ENCODE measurements around the gene DISP2.
A peak's percentile ranks its signal among the peaks of the same experiment; 100 is the strongest.

DISP2 gene

DNA sequence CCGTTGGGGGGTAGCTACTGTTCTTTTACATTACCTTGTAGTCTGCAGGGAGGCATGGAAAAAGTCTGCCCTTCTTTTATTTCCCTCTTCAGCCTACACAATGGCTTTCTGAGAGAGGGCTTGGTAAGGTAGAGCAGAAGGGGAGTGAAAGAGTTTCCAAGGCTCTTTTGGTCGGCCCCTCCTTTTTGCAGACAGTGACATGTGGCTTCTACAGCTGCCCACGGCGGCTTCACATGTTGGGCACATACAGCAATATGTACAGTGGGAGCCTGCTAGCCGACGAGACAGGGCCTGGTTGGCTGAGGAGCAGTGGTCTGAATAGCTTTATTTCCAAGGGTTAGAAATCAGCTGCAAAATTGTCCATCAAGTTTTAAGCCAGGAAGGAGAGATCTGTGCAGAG, 30.6 kb upstream of the DISP2 start:
- DNase-seq = no peak

DNA sequence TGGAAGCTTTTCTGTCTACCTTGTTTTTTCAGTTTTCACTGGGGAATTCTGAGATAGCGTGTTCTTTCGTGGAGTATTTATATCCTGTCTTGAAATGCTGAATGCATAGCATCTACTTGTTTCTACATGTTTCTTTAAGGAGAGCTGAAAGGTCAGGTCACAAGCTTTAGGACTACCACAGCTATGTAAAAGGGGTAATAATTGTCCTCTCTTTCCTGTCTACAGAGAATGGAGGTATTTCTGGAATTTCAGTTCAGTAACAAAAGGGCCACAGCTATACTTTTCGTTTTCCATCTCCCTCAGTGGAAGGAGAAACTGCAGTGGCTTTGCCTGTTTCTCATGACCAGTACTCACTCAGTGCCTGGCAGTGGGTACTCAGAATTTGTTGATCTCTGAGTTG, 29.8 kb upstream of the DISP2 start:
- no peak for DNase-seq

DNA sequence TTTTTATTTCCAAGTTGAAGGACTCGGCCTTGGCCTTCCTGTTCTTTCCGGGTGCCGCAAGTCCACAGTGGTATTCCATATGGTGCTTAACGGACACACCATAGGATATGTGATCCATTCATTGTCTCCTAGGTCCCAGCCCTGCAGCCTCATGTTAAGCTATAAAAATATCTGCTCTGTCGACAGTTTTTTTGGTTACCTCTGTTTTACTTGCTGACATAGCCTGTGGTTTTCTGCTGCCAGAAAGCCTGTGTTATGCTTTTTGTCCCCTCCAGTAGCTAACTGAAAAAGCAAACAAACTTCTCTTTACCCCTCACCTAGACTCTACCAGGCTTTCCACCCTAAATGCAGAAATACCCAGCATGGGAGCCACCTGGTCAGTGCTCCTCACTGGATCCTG, 29.3 kb upstream of the DISP2 start:
- DNase-seq = no peak

DNA sequence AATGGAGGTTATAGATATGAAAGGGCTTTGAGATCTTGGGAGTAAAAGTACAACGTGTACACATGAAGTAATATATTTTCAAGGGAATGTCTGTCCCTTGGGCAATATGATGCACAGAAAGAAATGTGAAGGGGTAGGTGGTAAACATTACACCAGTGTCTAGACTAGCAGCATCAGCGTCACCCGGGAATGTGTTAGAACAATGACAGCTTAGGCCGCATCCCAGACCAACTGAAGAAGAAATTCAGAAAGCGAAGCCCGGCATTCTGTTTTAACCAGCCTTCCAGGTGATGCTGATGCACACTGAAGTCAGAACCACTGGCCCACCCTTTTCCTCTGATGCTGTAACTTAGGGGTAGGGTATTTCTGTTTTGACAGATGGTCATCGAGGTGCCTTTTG, 28.2 kb upstream of the DISP2 start:
- DNase-seq = no peak

DNA sequence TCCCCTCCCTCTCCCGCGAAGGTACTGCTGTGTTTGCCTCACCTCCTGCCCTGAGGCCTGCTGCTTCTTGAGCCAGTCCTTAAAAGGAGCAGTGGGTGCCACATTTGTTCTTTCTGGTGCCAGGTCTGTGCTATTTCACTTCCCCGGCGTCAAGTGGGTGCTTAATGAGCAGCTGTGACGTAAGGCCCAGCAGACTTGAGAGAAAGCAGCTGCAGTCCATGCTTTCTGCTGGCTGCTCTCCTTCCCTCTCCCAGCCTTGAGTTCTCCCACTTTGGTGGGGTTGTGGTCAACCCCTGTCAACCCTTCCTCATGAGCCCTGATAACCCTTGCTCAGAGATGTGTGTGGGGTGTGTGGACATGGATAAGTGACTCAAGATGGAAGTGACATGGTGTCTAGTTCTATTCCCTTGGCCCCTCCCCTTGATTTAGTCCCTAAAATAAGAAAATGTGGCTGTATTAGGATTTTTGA, 27.6 kb upstream of the DISP2 start:
- DNase-seq = no peak

DNA sequence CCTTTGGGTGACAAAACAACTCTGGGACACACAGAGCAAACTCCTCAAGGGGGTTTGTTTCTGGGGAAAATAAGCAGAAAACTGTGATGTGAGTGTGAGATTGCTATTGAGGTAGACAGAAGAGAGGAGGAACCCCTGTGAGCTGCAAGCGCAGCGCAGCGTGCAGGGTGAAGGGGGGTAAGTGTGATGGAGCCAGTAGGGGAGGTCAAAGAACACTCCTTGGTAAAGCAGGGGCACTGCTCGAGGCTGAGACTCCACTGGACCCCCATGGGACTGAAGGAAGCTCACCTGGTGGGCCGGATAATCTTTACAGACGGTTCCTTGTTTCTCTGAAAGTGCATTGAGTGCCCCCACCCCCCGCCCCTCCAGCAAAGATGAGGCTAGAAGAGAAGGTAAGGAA, 27.0 kb upstream of the DISP2 start:
- no peak for DNase-seq

DNA sequence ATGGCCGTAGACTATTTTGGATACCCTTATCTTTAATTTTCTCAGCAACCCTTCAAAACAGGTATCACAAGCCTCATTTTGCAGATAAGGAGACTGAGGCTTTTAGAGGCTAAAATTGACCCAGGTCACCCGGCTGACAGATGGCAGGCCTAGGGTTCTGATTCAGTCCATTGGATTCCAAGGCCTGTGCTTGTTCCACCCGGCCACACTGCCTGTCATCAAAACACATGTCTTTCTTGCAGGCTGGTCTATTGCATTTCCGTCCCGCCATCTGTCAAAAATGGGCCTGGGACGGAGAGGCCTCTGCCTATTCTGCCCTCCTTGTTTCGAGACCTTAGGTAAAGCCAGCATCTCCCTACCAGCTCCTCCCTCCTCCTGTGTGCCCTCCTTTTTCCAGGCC, 26.4 kb upstream of the DISP2 start:
- no peak for DNase-seq

DNA sequence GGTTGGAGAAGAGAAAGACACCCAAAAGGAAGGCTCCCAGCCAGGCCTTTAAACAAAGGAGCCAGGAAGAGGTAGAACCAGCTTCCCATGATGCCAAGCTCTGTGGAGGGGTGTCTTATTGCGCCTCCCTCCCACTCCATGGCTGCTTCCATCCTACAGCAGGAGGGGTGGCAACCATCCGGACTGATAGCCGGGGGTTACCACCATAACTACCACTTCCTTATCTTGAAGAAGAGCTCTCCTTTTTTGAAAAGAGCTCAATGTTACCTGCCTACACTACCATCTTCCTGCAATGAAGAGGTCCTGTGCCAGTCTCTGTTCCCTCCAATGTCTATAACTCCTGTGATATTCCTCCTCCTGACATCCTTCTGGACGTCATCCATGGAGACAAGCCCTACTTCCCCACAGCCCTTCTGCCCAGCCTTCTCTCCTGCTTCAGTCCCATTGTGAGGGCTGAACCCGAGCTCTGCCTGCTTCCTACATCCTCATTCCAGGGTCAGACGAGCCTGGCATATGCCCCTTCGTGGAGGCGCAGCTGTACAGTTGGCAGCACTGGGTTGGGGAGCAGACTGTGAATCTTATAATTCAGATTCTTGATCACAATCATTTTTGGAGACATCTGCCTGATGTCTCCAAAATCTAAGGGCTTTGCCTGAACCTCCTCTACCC, 25.8 kb upstream of the DISP2 start:
- DNase-seq = no peak

DNA sequence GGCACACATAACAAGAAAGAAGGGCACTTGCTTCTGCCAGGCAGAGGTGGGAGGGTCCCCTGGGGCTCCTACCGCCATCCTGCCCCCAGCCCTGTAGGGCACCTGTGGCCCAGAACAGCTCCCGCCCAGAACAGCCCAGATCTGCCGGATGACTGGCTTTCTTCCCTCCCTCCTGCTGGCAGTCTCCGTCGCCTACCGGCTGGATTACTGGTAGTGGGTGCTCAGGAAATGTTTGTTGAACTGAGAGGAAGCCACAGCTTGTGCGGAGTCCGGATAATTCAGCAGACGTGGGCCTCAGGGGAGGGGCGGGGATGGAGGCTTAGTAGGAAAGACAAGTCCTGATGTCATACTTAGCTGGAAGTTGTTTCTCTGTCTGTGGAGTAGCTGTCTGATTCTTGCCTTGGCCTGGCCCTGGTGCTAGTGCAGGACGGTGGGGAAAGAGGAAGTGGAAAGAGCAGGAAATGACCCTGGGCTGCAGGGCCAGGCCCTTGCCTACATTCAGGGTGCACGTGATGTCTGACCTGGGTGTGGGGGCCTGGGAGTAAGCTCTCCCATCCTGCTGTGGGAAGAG, 24.0 kb upstream of the DISP2 start:
- DNase-seq = peak; percentile 86

DNA sequence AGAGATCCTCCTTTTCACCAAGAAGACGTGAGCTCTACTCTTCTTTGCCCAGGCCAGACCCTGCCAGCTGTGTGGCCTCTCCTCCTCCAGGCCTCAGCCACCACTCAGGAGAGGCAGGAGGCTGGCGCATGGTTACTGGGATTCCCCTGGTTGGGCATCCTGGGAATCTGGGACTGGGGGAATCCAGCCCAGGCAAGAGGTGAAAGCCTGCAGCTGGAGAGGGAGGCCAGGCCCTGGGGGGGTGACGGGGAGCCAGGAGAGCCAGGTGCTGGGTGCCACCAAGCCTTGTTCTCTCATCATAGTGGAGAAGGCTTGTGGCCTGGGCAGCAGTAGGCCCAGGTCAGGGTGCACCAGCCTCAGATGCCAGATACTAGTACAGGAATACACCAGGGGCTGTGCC, 23.5 kb upstream of the DISP2 start:
- no peak for DNase-seq

DNA sequence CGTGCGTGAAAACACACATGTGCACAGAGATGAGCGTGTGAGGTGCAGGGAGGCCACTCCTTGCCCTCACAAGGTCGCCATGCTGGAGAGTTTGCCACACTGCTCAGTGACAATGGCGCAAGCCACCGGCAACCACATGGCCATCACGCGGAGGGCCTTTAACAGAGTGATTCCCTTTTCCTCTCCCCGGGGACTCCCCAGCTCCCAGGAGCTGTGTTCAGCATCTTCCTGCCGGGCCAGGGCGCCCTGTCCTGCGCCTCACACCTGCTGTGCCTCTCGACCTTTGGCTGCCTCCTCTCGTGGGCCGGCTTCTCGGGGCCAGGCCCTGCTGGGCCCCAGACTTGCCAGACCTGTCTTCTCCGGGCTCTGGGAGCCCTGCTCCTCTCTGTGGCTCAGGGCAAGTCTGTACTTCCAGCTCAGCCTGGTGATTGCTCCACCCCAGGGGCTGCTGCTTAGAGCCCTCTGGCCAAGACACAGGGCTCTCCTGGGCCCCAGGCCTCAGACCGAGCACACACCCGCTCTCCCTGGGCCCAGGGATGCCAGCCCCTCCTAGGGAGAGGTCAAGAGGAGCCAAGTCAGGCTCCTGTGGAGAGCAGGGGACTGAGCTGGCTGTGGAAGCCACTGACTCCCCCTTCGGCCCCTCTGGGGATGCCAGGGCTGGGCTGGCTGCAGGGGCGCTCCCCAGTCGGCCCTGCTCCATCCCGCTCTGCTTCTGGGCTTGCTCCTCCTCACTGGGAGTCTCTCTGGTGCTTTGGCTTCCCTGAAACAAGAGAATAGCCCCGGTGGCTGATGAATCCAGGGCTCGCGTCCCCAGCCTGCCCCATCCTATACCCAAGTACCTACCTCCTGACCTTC, 22.9 kb upstream of the DISP2 start:
- no peak for DNase-seq

DNA sequence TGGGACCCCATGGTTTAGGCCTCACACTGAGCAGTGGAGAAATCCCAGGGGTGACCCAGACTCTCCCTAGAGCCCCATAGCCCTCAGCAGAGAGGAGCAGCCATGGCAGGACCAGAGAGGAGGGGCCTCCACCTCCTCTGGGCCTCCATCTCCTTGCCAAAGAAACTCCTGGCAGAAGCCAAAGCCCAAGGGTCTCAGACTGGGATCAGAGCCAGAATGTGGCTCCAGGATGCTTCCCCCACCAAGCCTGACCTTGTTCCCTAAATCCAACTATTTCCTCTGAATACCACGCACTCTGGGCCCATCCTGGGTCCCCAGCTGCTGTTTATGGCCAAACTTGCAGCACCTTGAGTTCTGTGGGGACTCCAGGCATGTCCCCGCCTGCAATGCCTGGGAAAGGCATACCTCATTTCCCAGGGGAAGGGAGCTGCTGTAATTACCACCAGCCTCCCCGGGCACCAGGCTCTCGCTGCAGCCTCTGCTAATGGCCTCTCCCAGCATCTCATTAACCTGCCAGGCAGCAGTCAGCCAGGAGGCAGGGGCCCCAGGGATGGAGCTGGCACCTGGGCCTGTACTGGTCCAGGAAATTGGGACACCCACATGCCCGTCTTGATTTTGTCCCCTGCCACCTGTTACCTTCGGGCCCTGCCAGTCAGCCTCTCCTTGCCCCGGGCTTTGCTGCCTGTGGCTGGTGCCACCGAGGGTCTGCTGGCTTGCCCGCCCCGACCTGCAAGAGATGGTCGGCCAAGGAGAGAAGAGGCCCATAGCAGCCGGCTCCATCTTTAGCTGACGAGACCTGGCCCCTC, 21.9 kb upstream of the DISP2 start:
- DNase-seq = no peak

DNA sequence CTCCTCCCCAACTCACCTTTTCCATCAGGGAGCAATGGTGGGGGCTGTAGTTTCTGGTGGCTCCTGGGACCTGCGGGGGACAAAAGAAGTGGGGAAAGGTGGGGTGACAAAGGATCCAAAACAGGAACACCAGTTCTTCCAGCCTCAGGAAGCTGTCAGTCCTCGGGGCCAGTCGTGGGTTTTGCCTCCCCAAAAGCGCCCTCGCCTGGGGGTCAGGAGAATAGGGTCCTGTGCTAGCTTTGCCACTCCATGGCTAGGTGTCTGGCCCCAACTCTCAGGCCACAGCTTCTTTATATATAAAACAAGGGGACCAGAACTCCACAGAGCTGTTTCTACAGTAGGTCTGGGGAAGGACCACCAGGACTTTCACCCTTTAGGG, 21.3 kb upstream of the DISP2 start:
- no peak for DNase-seq

DNA sequence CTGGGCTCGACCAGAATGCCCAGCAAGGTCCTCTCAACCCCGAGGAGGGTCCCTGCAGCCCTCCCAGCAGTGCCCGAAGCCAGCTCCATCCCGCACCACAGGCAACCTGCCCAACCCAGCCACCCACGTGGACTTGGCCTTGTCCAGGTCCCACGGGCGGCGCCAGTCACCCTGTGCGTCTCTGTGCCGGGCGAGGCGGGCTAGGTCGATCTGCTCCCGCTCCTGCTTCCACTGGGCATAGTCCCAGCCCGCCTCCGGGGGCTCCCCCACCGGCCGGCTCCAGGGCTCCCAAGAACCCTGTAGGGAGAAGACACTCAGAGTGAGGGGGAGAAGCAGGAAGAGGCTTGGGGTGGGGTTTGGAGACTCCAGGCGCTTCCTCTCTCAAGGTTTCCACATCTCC, 20.4 kb upstream of the DISP2 start:
- no peak for DNase-seq

DNA sequence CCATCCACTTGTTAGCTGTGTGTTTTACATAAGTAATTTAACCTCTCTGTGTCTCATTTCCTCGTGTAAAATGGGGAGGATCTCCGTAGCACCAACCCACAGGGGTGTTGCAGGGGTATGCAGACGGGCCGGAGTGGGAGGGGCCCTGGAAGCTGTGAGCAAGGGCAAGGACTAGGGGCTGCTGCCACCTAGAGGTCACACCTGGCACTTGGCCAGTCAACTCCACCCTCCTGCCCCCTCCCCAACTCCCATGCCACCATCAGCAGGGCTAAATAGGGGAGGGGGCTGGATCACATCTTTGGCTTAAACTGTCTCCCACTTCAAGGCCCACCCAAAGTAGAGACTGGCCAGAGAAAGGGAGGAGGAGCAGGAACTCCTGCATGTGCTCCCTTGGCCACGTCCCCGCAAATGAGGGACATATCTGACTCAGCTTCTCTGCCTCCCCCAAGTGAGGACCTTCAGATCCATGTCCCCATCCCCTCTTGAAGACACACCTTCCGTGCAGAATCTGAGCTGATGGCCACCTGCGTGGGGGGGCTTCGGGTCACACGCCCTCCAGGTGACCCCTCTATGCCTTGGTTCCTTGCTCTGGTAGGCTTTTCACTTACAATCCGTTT, 19.9 kb upstream of the DISP2 start:
- peak; percentile 73 for DNase-seq

DNA sequence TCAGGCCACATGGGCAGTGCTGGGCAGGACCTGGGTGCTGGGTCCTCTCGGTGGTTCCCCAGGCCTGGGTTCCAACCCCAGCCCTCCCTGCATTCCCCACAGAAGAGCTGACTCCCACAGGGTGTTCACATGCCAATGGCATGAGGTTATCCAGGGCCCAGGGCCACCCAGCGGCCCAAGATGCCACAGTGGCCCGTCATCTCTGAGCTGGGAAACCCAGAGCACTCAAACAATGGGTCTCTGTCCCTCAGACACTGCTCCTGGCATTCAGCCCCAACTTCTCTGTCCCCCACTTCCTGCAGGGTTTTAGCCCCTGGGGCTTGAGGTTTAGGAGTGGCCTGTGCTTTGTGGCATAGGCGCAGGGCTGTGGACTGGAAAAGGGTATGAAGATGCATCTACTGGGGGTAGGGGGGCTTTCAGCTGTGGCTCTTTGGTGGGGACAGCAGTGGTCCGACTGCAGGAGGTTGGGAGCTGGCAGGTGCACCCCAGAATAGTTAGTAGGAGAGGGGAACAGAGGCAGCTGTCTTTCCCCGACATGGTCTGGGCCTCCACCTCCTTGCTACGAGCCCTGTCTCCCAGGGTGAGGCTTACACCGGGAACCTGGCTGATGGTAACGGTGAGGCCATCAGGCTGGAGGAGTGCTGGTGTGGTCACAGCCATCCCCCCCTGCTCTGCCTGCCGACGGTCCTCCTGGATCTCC, 18.9 kb upstream of the DISP2 start:
- no peak for DNase-seq

DNA sequence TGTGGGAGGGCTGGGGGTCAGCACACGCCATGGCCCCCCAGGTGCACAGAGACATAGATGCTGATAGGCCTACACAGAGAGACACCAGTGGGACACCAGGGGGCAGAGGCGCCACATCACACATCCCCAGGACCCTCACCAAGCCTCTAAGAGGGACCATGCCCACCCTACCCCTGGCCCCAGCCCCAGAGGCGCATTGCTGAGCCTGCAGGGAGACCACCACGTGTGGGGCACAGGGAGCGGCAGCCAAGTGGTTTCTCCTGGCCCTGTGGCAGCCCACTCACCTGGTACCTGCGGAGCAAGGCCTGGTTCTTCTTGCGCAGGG, 18.4 kb upstream of the DISP2 start:
- no peak for DNase-seq

DNA sequence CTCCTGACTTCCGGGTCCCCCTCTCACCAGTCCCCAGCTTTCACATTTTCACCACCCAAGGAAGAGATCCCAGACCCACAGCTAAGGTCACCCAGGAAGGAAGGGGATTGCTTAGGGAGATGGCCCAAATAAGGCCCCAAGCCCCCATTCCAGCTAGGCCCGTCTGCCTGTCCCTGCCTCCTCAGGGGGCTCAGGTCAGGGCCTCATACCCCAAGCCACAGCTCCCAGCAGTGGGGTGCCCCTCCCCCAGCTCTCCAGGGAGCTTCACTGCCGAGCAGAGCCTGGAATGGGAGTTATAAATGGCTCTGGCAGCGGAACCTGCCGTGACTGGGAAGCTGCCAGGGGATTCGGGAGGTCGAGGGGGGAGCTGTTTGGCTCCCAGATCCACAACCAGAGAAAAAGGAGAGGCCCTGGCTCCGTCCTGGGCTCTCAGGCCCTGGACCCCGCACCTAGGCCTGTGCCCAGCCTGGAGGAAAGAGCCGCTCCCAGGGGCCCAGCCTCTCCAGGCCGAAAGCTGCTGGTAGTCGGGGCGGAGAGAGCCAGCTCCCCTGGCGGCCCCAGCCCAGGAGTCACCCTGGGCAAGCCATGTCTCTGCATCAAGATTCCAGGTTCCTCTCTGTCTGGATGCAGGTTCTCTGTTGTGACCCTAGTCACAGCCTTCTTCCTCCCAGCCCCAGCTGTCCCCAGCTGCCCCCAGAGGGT, 17.8 kb upstream of the DISP2 start:
- DNase-seq = no peak

DNA sequence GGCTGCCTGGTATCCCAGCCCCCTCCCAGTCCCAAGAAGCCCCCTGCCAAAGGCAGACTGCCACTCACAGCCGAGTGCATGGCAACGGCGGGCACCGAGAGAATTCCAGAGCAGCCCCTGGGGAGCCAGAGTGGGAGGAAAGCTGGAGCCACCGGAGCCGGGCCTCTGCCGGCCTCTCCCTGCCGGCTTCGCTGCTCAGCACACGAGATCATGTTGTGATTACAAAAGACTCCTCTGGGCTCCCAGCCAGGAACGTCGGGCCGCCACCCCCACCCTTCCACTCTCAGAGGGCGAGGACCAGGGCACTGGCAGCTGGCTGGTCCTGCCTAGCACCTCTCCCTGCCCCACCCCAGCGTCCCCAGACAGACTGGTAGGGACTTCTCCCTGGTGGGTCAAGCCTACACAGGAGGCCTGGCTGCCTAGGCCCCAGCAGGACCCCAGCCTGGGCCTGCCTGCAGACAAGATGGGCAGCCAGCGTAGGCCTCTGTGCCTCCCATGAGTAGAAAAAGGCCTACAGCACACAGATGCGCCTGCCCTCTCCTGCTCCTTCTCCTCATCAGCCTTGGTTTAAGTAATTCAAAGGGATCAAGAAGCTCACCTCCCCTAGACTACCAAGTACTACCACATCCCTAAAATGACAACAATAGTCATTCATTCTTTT, 17.1 kb upstream of the DISP2 start, which contains the start of gene CCDC9B:
TSS of gene CCDC9B (minus strand) at position 200 of the 661 bp plus-strand sequence. CDS start at position 80, 120 bp downstream.
- no peak for DNase-seq

DNA sequence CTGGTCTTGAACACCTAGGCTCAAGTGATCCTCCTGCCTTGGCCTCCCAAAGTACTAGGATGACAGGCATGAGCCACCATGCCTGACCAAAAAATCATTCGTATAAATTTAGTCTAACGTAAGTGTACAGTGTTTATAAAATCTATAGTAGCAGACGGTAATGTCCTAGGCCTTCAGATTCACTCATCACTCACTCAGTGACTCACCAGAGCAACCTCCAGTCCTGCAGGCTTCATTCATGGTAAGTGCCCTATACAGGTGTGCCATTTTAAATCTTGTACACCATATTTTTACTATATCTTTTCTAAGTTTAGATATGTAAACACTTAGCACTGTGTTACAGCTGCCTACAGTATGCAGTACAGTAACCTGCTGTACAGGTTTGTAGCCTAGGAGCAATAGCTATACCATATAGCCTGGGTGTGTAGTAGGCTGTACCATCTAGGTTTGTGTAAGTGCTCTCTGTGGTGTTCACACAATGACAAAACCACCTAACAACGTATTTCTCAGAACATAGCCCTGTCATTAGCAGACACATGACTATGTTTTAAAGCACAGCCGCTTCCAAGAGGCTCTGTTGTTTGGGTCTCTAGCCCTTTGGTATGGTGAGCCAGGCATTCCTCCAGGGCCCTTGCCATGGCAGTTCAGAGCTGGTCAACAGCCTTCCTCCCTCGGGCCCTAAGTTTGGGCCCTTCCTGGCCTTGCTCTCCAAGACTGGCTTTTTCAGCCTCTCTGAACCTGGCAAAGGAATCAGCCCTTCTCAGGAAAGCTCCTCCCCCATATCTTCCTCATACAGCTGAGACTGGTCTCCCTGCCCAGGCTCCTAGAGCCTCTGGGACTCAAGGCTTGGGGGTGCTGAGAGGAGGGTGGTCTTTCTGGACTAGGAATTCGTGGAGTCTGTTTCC, 15.4 kb upstream of the DISP2 start:
- no peak for DNase-seq

Measured in KG1 (cell line).